Dermis blood vessel endothelial cell (primary cell): ENCODE measurements around the gene PCDH9. TPM values are rescaled to one million over a fixed set of nuclear protein-coding genes. Genes with fewer than 3 reads are reported as not detected.

Experiments
- DNase-seq: peaks from one replicate; pipeline ENCODE4 v3.0.0; 2010
- total RNA-seq: library from RNA; depleted of rRNA; stranded (reverse); fragments of >200 nt; gene quantifications from 2 replicates; pipeline ENCODE4 v1.2.3, GENCODE V29; 2014

Gene PCDH9
- total RNA-seq, 1 donor from 2014 or later: 0.68 TPM

GRCh38 chr13:66427458-66427861 is 802.7 kb downstream of the PCDH9 start:
- DNase-seq: no peak

GRCh38 chr13:66425741-66426140 is 804.4 kb downstream of the PCDH9 start:
- DNase-seq: no peak

GRCh38 chr13:66424422-66424821 is 805.7 kb downstream of the PCDH9 start:
- DNase-seq: no peak

DNA sequence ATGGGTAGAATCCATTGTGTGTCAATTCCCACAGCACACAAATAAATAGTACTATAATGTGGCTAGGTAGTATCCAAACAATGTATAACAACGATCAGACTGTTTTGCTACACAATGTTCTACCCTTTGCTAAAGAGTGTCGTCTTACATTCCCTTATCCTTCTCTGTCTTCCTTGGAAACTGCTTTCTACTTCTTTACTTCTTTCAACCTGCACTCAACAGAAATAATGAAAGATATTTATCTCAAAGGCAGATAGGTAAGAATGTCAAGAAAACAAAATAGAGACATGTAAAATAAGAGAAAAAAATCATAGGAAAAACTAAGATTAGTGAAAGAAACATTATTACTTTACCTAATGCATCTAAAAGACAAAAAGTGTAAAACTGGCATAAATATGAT is 814.7 kb downstream of the PCDH9 start:
- DNase-seq: no peak

DNA sequence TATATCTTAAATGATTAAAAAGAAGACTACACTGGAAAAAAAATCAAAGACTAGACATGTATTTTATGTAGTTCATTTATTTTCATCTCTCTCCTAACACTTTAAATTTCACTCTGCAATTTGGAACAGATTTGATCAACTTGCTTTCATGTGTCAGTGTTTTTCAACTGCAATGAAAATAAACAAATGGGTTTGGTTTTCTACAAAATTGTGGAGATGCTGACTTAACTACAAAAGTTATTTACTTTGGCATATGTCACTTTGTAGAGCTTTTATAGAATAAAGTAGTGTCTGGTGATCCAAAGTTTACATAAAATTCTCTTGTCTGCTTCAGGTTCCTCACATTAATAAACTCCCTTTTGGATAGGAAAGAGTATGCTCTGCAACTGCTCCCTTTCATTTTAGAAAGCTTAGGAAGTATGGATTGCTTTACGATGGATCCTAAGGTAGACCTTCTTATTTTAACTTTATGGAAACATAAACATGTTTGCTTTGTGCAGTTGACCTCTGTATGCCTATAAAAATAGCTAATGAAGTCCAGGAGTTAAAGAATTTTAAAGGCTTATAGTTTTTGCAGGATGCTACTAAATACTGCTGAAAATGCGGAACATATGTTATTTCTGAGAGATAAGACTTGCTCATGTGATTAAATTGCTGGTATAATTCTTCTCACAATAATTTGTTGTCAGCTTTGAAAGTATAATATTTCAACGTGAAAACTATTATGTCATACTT is 815.9 kb downstream of the PCDH9 start:
- DNase-seq: no peak

GRCh38 chr13:66410314-66410713 is 819.8 kb downstream of the PCDH9 start:
- no peak for DNase-seq

GRCh38 chr13:66409542-66409941 is 820.6 kb downstream of the PCDH9 start:
- DNase-seq: no peak

DNA sequence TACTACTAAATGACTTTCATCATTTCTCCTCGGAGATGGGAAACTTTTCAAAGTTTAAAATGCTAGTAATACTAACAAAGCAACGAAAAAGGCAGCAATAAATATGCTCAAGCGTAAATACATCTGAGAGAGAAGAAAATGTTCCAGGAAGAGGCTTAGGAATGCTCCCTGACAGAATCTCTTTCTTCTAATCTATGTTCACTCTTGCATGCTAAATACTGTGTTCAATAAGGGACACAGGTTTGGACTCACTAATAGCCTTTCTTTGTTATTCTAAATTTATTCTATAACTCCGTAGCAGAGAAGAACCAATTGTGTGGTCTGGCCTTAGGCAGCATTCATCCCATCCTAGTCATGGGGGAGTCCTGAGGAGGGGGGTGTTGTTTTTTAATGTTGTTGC is 823.0 kb downstream of the PCDH9 start:
- no peak for DNase-seq

- DNase-seq: no peak
These were observed 824.0 kb downstream of the PCDH9 start for GRCh38 chr13:66405908-66406802.

DNA sequence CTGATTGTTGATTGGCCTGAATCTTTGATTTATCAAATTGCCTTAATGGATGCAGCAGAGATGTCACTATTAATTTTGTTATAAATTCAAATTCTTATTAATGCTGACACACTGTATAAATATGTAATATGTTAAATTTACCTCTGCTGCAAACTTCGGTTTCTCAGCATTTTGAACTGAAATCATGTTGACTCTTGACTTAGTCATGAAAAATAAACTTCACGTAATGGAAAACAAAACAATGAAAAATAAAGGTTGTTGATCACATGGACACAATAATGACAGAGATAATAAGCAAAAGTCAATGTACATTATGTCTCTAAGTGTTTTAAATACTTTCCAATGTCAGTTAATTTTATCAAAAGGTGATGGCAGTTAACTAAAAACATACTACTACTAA is 827.6 kb downstream of the PCDH9 start:
- no peak for DNase-seq

DNA sequence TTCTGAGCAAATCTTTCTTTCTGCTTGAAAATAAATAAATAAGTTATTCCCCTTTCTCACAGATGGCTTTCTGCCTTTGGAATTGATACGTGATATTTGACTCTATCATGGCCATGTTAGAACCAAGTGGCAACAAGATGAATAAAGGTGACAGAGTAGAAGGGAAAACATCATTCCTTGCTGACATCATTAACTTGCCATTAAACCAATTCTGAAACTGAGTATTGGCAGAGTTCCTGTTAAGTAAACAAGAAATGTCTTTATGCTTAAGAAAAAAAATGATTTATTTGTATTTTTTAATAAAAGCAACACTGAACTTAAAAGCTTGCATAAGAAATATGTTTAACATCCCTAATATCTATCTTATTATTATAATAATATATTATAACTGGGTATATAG is 828.1 kb downstream of the PCDH9 start:
- no peak for DNase-seq

- no peak for DNase-seq
These were observed 829.8 kb downstream of the PCDH9 start for GRCh38 chr13:66400292-66400691.

DNA sequence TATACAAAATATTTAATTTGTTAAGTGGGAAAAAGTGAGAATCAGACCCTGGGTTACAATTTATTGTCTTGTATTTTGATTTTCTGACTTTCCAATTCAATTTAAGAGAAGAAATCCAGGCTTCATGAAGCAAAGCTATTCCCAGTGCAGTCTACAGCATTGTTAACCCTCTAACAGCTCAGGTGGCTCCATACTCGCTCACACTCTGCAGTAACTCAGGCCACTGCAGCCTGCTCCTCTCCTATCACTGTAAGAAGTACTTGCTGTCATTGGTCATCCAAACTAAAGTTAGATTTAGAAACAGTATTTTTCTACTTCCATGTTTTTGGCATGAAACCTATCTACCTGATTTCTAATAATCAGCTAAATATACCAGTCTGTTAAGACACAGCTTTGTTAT is 830.3 kb downstream of the PCDH9 start:
- no peak for DNase-seq

GRCh38 chr13:66397133-66397532 is 833.0 kb downstream of the PCDH9 start:
- no peak for DNase-seq

- no peak for DNase-seq
These were observed 838.8 kb downstream of the PCDH9 start for GRCh38 chr13:66391322-66391721.

DNA sequence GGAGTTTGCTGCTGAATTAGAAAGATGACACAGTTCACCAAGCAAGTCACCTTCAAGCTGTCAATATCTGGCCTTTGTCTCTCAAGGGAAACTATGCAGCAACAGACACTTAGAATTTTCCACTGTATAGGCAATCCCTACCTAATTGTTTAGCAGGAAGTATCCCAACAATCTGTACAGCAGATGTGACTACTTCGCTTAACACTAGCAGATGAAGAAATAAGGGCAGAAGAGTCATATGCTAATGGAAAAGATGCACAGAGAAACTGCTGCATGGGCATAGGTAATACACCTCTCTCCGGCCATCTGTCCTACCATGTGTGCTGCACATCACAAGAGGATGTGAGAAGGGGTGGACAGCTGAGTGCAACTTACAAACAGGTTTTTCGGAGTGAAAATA is 851.2 kb downstream of the PCDH9 start:
- no peak for DNase-seq

- no peak for DNase-seq
These were observed 852.6 kb downstream of the PCDH9 start for GRCh38 chr13:66377569-66377968.

GRCh38 chr13:66375756-66376155 is 854.4 kb downstream of the PCDH9 start:
- DNase-seq: no peak

- no peak for DNase-seq
These were observed 860.5 kb downstream of the PCDH9 start for GRCh38 chr13:66369666-66370065.

DNA sequence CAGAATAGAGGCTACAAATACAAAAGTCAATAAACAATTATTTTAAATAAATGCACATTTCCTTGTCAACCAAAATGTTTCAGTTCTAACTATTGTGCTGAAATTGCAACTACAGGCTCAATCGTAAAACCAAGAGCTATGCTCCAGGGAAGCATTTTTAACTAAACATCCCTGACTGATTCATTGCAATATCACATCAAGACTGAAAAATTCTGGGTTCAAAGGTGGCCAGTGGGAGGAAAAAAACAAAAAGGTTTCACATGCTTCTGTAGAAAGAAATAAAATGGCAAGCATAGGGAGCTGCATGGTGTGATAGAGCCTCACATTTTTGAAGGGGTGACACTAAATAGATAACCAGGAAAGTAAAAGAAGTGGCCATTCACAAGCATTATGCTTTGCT is 862.8 kb downstream of the PCDH9 start:
- no peak for DNase-seq

DNA sequence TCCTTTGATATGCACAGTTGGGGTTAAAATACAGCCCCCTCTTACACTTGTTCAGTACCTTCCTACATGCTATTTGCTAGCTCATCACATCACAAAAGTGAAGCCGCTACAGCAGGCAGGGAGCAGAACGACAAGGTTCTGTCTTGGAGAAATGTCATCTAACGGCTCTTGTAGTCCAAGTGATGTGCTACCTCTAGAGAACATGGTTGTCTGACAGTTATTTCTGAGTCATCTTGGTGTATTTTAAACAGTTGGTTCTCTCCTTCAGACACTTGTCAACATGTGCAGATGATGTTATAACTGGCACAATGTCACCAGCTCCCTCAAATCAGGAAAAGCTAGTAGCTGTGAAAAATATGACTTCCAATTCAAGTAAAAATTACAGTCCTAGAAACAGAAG is 865.0 kb downstream of the PCDH9 start:
- no peak for DNase-seq

DNA sequence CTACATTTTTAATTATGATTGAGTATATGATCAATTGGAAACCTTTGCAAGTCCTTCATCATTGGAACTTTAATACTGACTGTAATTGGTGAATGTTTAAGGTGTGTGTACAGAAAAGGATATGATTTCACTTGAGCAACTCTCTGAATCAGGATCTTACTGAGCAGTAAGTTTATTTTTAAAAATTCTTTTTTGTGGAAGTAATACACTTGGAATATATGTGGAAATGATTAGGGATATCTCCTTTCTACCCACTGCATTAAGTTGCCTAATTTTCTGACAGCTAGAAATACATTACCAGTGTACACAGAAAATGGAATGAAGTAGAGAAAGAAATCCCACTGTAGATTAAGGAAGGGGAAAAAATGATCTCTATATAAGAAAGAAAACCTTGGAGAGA is 865.8 kb downstream of the PCDH9 start:
- no peak for DNase-seq

DNA sequence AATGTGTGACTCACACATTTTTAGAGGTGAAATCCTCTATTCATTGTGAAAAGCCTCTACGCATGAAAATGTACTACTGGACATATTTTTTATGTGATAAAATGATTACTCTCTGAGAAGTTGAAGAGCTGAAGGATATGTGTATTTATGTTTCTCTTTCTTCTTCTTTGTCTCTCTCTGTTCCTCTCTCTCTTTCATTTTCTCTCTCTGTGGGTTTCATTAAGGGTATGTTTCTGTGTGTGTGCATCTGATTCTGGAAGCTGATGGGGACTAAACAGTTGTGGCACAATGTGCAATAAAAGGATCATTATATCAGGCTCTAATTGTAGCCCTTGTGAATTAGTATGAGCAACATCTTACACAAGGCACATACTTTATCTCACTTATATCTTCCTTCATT is 867.7 kb downstream of the PCDH9 start:
- no peak for DNase-seq

DNA sequence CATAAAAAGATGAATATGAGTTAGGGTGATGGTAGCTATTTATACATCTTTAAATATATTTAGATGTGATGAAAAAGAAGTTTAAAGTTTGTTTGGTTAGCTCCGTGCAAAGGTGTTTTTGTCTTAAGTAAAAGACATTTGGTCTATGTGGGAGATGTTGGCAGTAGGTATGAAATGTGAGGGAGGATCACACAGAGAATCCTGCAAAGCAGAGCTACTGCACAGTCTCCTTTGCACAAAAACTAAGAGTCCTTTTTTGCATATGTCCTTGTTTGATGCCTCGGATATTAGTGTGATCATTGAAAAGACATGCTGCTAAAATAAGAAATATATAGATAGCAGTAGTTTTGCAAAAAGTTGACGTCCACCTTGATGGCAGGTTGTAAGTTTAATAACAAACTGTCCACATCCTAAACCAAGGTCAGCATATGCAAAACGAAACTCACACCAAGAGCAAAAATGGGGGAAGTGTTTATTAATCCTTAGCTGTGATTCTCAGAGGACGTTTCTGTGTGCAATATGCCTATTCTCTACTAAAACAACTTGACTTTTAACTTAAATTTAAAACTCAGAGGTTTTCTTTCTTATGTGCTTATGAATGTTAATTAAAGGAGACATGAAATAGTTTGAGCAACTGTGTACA is 870.1 kb downstream of the PCDH9 start:
- no peak for DNase-seq
